ENCODE measurements around the gene DCTPP1. TPM values are rescaled to one million over a fixed set of nuclear protein-coding genes. Genes with fewer than 3 reads are reported as not detected.
"Not testable (repeated sequence)": the region's sequence is repeated elsewhere in the genome, so short reads cannot be mapped to it uniquely, and the experiment has no call there.

The DCTPP1 gene
- total RNA-seq (2014; rRNA removed): 63.1 and 64.1 TPM in 2 replicates
- percentile 57 among the genes with signal in this experiment for Bru-seq, nascent RNA
- BruChase-seq, experiment 1, labeled RNA remaining after a 6-hour chase: percentile 91 among the genes with signal in this experiment
- BruChase-seq, experiment 2, labeled RNA remaining after a 2-hour chase: percentile 70 among the genes with signal in this experiment
- long read RNA-seq, transcript DCTPP1-201 (3 exons, 1,222 nt): major isoform, 59 of 76 reads
- long read RNA-seq, partial matches to known transcripts: 0 of 76 reads
- long read RNA-seq, other reads (novel, unspliced or antisense): 17 of 76 reads

- peak within 1 kb of the TSS; percentile 60 for H3K27ac ChIP-seq (ENCODE audit: low read length)
- peak; percentile 98 for ATAC-seq
- peak within 1 kb of the TSS; percentile 87 for H3K4me3 ChIP-seq (ENCODE audit: low read length)
- peak; percentile 98 for DNase-seq
- CTCF ChIA-PET: interaction anchor here (0.5 to 1.0 kb wide), 18 partner anchors 12 to 365 kb away, joined by 3 to 13 read pairs (median 3); partner anchors contain the start of genes PRR14, ZNF747, ZNF764 and ZNF771
- H3K27me3 ChIP-seq (ENCODE audit: low read length): no peaks in the 10 kb centered on the region
- H3K9ac ChIP-seq (ENCODE audit: low read length): peak within 1 kb of the TSS; percentile 86
- no TSS peak for BruUV-seq (replicated peaks)
- no peaks in the 10 kb centered on the region for H3K9me3 ChIP-seq (ENCODE audit: low read length)
- peak within 1 kb of the TSS; percentile 96 for H2AFZ ChIP-seq (ENCODE audit: low read length)
- H3K79me2 ChIP-seq (ENCODE audit: low read length): peaks cover 33% of the 10 kb centered on the region
- TF ChIP-seq CTCF (conservative IDR thresholded peaks at IDR 0.05; ENCODE audit: low read depth, low read length) (peak; percentile 83), EZH2phosphoT487 (IDR thresholded peaks at IDR 0.05; ENCODE audit: borderline replicate concordance, low read length) (no peak)
- POLR2A ChIA-PET (ENCODE audit: unreplicated experiment): interaction anchor here (0.7 to 1.0 kb wide), 4 partner anchors 22 to 579 kb away, joined by 5 to 16 read pairs (median 6); partner anchors contain the start of gene ZNF771
- no peaks in the 10 kb centered on the region for H3F3A ChIP-seq (ENCODE audit: low read length, unreplicated experiment)
- H3K4me1 ChIP-seq (ENCODE audit: insufficient read depth, low read length): peaks cover 12% of the 10 kb centered on the region; the same call in 1 of the 2 replicates
- intact Hi-C loops (cut with micrococcal nuclease): loop anchor here (5.0 kb wide), 1 partner anchor 207 kb away; no protein-coding TSS in a partner anchor
- H3K4me2 ChIP-seq (ENCODE audit: low read length): peak within 1 kb of the TSS; percentile 96
- no peaks in the 10 kb centered on the region for H4K20me1 ChIP-seq (ENCODE audit: low read length)
- no peaks in the 10 kb centered on the region for H3K9me2 ChIP-seq (replicated peaks; ENCODE audit: low read length)
- H3K36me3 ChIP-seq (ENCODE audit: low read depth, low read length): peaks cover 10% of the 10 kb centered on the region
Observed at GRCh38 chr16:30429678-30430427, at the start of gene DCTPP1. Gene DCTPP1 (minus strand): TSS chr16:30430030. CDS start chr16:30429980, 50 bp downstream.

- H3K79me2 ChIP-seq (ENCODE audit: low read length): no peaks in the 10 kb centered on the region
- H3K36me3 ChIP-seq (ENCODE audit: low read depth, low read length): no peaks in the 10 kb centered on the region
- H3K4me1 ChIP-seq (ENCODE audit: insufficient read depth, low read length): no peaks in the 10 kb centered on the region
- H3K27me3 ChIP-seq (ENCODE audit: low read length): no peaks in the 10 kb centered on the region
- H3K27ac ChIP-seq (ENCODE audit: low read length): no peak overlapping the region
- TF ChIP-seq EZH2 (IDR thresholded peaks at IDR 0.05; ENCODE audit: low read length, unreplicated experiment) (no peak), EZH2phosphoT487 (IDR thresholded peaks at IDR 0.05; ENCODE audit: borderline replicate concordance, low read length) (no peak), CTCF (conservative IDR thresholded peaks at IDR 0.05; ENCODE audit: low read depth, low read length) (no peak)
- ChIA-PET POLR2A (ENCODE audit: unreplicated experiment) (no interaction called here), CTCF (no interaction called here)
- H4K20me1 ChIP-seq (ENCODE audit: low read length): no peaks in the 10 kb centered on the region
- intact Hi-C loops (cut with micrococcal nuclease): no loop called here
- ATAC-seq (no peak), DNase-seq (no peak)
- H3K4me3 ChIP-seq (ENCODE audit: low read length): no peak overlapping the region
- no peak overlapping the region for H2AFZ ChIP-seq (ENCODE audit: low read length)
- H3K9ac ChIP-seq (ENCODE audit: low read length): no peak overlapping the region
- H3K9me3 ChIP-seq (ENCODE audit: low read length): no peaks in the 10 kb centered on the region
- H3F3A ChIP-seq (ENCODE audit: low read length, unreplicated experiment): no peaks in the 10 kb centered on the region
- no TSS peak for BruUV-seq (replicated peaks)
- no peak overlapping the region for H3K4me2 ChIP-seq (ENCODE audit: low read length)
- no peaks in the 10 kb centered on the region for H3K9me2 ChIP-seq (replicated peaks; ENCODE audit: low read length)
Observed at GRCh38 chr16:30478766-30479478, 49.1 kb upstream of the DCTPP1 start.

- H3K9me2 ChIP-seq (replicated peaks; ENCODE audit: low read length); H3K36me3 ChIP-seq (ENCODE audit: low read depth, low read length); BruUV-seq (replicated peaks); H3K9ac ChIP-seq (ENCODE audit: low read length); H4K20me1 ChIP-seq (ENCODE audit: low read length); H3K9me3 ChIP-seq (ENCODE audit: low read length); H2AFZ ChIP-seq (ENCODE audit: low read length); H3K27me3 ChIP-seq (ENCODE audit: low read length); H3F3A ChIP-seq (ENCODE audit: low read length, unreplicated experiment); H3K27ac ChIP-seq (ENCODE audit: low read length); POLR2A ChIA-PET (ENCODE audit: unreplicated experiment); intact Hi-C loops (cut with micrococcal nuclease); H3K79me2 ChIP-seq (ENCODE audit: low read length); H3K4me3 ChIP-seq (ENCODE audit: low read length); DNase-seq; H3K4me1 ChIP-seq (ENCODE audit: insufficient read depth, low read length); H3K4me2 ChIP-seq (ENCODE audit: low read length); ATAC-seq; CTCF ChIA-PET: not testable (repeated sequence)
Observed at GRCh38 chr16:30477773-30478172, 47.9 kb upstream of the DCTPP1 start.
